Measurements from ENCODE around the gene NAALADL2.
"Not testable (repeated sequence)": the region's sequence is repeated elsewhere in the genome, so short reads cannot be mapped to it uniquely, and the experiment has no call there.

The NAALADL2 gene

GRCh38 chr3:175068587-175068986 lies 209.5 kb downstream of the NAALADL2 start:
- DNase-seq (ENCODE audit: low read depth in 1 of 2, low spot score in 1 of 2), result no peak

- no peak for DNase-seq (ENCODE audit: low read depth in 1 of 2, low spot score in 1 of 2)
Observed at GRCh38 chr3:175070946-175071345, 211.8 kb downstream of the NAALADL2 start.

GRCh38 chr3:175073219-175073905 lies 214.2 kb downstream of the NAALADL2 start:
- DNase-seq (ENCODE audit: low read depth in 1 of 2, low spot score in 1 of 2), result no peak

GRCh38 chr3:175075269-175075668 lies 216.1 kb downstream of the NAALADL2 start:
- DNase-seq (ENCODE audit: low read depth in 1 of 2, low spot score in 1 of 2), result no peak

GRCh38 chr3:175077216-175077615 lies 218.1 kb downstream of the NAALADL2 start:
- no peak for DNase-seq (ENCODE audit: low read depth in 1 of 2, low spot score in 1 of 2)

GRCh38 chr3:175082631-175083030 lies 223.5 kb downstream of the NAALADL2 start:
- DNase-seq (ENCODE audit: low read depth in 1 of 2, low spot score in 1 of 2), result no peak

- DNase-seq (ENCODE audit: low read depth in 1 of 2, low spot score in 1 of 2), result not testable (repeated sequence)
Observed at GRCh38 chr3:175087128-175087527, 228.0 kb downstream of the NAALADL2 start.

- no peak for DNase-seq (ENCODE audit: low read depth in 1 of 2, low spot score in 1 of 2)
Observed at GRCh38 chr3:175088766-175089380, 229.7 kb downstream of the NAALADL2 start.

- no peak for DNase-seq (ENCODE audit: low read depth in 1 of 2, low spot score in 1 of 2)
Observed at GRCh38 chr3:175091426-175092114, 232.4 kb downstream of the NAALADL2 start.

- no peak for DNase-seq (ENCODE audit: low read depth in 1 of 2, low spot score in 1 of 2)
Observed at GRCh38 chr3:175093748-175094147, 234.6 kb downstream of the NAALADL2 start.

GRCh38 chr3:175094344-175094743 lies 235.2 kb downstream of the NAALADL2 start:
- no peak for DNase-seq (ENCODE audit: low read depth in 1 of 2, low spot score in 1 of 2)

- no peak for DNase-seq (ENCODE audit: low read depth in 1 of 2, low spot score in 1 of 2)
Observed at GRCh38 chr3:175098644-175099043, 239.5 kb downstream of the NAALADL2 start.

GRCh38 chr3:175102161-175102560 lies 243.0 kb downstream of the NAALADL2 start:
- no peak for DNase-seq (ENCODE audit: low read depth in 1 of 2, low spot score in 1 of 2)

GRCh38 chr3:175103298-175103697 lies 244.2 kb downstream of the NAALADL2 start:
- no peak for DNase-seq (ENCODE audit: low read depth in 1 of 2, low spot score in 1 of 2)

- no peak for DNase-seq (ENCODE audit: low read depth in 1 of 2, low spot score in 1 of 2)
Observed at GRCh38 chr3:175105066-175105465, 245.9 kb downstream of the NAALADL2 start.

GRCh38 chr3:175107231-175107630 lies 248.1 kb downstream of the NAALADL2 start:
- no peak for DNase-seq (ENCODE audit: low read depth in 1 of 2, low spot score in 1 of 2)

GRCh38 chr3:175107995-175108394 lies 248.9 kb downstream of the NAALADL2 start:
- DNase-seq (ENCODE audit: low read depth in 1 of 2, low spot score in 1 of 2), result no peak

- no peak for DNase-seq (ENCODE audit: low read depth in 1 of 2, low spot score in 1 of 2)
Observed at GRCh38 chr3:175108613-175109151, 249.5 kb downstream of the NAALADL2 start.

GRCh38 chr3:175111036-175111435 lies 251.9 kb downstream of the NAALADL2 start:
- no peak for DNase-seq (ENCODE audit: low read depth in 1 of 2, low spot score in 1 of 2)

GRCh38 chr3:175118382-175118941 lies 259.3 kb downstream of the NAALADL2 start:
- no peak for DNase-seq (ENCODE audit: low read depth in 1 of 2, low spot score in 1 of 2)

GRCh38 chr3:175121225-175121624 lies 262.1 kb downstream of the NAALADL2 start:
- no peak for DNase-seq (ENCODE audit: low read depth in 1 of 2, low spot score in 1 of 2)

Data from activated CD4-positive, alpha-beta T cell treated with anti-CD3 and anti-CD28 coated beads, Interleukin-2, amount 50 U/mL, for 24 hours (primary cell).